ENCODE data around the gene KDM5C.

DNA sequence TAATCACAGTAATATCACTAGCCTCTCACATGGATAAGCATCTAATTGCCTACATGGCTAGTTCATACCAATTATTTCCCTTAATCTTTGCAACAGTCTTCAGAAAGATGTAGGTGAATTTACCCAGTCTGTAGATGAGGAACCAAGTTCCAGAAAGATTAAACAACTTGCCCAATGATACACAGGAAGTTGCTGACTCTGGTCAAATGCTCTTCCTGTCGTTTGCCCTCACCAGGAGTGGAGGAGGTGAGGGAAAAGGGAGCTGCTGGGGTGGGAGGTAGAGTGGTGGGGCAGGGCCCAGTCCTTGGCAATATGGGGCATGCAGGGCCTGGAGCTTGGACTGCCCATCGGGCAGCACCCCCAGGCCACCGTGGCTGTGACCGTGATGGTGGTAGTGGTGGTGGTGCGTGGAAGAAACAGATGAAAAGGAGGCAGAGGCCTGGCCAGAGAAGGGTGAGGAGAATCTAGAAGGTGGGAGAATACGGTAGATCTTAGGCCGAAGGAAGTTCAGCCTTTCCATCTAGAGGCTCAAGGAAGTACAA lies 2.3 kb upstream of the KDM5C start:
- TF ChIP-seq GATA2 (IDR thresholded peaks at IDR 0.05; ENCODE audit: low read depth, low read length) (no peak), GATA3 (IDR thresholded peaks at IDR 0.05; ENCODE audit: low read depth, low read length) (no peak)

All from SH-SY5Y (cell line).